GM03348 (cell line): Measurements from ENCODE around the gene COL23A1.
"Not testable (repeated sequence)": the region's sequence is repeated elsewhere in the genome, so short reads cannot be mapped to it uniquely, and the experiment has no call there.

ENCODE experiments used
- DNase-seq: peaks from one replicate; pipeline ENCODE4 v3.0.0; 2012; ENCODE audit warnings: low spot score

COL23A1 gene

DNA sequence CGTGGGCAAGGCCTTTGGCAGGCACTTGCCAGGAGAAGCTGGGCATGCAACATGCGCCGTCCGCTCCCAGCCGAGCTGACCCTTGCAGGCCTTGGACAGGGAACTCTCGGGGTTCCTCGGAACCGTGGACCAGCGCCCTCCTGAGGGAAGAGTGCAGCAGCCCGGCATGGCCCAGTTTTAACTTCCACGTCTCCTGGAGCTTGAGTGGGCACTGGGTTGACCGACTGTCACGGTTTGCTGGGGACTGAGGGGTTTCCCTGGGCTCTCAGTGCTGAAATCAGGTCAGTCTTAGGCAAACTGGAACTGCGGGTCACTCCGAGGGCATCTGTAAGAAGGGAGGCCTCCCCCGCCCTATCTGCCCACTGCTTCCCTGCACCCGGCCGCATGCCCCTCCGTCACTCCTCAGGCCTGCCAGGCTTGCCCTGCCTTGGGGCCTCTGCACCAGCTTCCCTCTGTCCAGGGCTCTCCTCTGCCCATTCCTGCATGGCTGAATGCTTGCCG lies 270.6 kb downstream of the COL23A1 start:
- DNase-seq = no peak

DNA sequence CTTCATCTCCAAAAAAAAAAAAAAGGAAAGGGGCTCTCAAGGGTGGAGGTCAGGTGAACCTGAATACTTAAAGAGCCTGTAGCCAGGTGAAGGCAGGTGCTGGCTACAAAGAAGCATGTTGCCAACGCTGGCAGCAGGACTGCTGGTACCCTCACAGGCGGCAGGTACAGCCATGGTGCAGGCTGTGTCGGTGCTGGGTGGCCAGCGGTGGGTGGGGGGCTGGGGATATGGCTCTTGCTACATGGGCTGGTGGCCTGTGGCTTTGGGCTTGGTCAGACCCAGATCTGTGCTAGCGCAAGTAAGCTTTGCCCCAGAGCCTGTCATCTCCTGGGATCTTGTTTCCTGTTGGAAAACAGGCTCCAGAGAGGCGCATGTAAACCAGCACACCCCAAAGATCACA lies 271.3 kb downstream of the COL23A1 start:
- DNase-seq = no peak

DNA sequence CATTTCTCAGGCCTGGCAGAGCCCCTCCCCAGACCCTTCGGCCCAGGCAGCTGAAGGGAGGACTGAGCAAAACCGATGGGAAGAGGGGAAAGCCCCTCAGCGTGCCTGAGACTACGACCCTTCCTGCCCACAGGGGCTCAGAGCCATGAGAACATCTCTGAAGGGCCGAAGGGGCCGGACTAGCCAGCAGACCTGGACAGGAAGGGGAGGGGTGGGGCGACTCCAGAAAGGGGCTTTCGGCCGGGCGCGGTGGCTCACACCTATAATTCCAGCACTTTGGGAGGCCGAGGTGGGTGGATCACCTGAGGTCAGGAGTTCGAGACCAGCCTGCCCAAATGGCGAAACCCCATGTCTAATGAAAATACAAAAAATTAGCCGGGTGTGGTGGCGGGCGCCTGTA lies 271.8 kb downstream of the COL23A1 start:
- DNase-seq = no peak

DNA sequence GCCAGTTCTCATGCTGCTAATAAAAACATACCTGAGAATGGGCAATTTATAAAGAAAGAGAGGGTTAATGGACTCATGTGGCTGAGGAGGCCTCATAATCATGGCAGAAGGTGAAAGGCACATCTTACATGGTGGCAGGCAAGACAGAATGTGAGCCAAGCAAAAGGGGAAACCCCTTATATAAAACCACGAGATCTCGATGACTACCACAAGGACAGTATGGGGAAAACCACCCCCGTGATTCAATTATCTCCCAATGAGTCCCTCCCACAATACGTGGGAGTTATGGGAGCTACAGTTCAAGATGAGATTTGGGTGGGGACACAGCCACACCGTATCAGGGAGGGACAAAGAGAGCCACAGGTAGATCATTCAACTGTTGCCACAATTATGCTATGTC lies 272.5 kb downstream of the COL23A1 start:
- not testable (repeated sequence) for DNase-seq

DNA sequence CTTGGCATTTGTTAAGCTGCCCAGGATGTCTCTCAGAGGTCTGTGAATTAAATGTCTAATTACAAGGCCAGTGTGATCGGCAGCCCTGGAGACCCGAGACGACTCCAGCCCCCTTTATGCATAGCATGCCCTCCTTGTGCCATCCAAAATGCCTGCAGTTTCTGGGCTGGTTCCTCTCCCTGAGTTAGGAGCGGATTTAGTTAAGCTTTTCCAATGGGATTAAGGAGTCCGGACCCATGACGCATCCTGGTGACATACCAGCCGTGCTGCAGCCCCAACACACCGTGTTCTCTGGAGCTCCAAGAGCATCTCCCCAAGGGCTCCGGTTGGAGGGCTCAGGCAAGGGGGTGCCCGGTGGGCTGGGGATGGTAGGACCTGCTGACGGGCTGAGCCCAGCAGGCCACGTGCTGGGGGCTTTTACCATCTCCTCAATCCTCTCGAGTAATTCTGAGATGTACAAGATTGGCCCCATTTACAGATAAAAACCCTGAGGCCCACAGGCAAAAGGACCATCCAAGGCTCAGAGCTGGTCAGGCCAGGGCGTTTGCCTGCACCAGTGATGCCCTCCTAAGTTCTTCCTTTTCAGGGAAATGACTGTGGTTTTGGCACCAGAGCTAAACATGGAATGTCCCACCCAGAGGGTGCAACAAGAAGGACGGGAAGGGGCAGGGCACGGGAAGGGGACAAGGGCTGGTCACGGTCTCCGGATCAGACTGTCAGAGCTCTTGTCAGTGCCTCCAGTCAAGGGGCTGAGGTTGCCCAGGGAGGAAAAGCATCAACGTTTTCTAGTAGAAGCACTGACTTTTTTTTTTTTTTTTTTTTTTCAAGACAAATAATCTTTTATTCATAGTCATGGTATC lies 275.0 kb downstream of the COL23A1 start:
- DNase-seq = no peak

DNA sequence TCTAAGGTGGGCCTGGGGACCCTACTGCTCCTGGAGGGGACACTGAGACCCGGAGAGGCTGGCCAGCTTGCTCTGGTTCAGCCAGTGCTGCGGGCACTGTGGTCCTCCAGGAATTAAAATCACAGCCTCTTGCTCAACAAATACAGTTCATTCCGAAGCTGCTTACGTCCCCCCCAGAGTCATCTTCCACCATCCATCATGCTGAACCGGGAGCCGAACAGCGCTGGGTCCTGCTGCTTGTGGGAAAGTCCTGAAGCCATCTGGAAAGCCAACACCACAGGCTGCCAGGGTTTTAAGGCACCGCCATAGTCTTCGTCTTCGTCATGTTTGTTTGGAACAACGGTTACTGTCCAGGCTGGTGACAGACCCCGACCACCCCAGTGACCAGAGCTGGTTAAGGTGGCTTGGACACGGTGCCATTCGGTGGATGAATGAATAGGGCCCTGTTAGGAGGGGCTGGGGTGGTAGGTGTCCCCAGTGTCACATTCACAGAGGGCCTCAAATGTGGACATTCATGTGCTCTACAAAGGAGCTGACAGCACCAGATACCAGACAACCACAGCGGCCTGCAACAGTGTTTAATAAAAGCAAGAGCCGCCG lies 276.0 kb downstream of the COL23A1 start:
- no peak for DNase-seq

DNA sequence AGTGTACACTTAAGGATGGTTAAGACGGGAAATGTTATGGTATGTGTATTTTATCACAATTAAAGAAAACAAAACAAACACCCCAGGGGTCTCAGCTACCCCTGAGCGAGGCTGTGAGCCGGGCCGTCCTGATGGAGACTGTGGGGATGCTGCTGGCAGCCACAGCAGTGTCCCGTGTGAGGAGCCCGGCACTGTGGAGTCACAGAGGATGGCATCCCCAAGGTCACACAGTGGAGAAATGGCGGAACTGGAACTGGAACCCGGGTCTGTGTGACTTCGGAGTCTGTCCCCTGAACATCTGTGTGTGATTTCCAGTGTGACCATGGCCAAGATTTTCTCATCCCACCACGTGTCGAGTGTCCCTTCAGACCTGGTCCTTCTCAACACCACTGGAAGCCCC lies 276.9 kb downstream of the COL23A1 start:
- no peak for DNase-seq

DNA sequence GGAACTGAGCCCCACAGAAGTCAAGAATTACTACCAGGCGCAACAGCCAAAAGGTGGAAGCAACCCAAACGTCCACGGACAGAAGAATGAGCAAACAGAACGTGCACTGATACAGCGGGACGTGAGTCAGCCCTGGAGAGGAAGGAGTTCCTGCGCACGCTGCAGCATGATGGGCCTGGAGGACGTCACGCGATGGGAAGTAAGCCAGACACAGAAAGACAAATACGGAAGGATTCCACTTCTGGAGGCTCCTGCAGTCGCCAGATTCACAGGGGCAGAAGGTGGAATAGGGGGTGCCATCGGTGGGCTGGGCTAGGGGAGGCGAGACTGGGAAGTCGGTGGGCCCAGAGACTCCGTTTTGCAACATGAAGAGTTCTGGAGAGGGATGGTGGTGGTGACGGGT lies 277.3 kb downstream of the COL23A1 start:
- DNase-seq = no peak

DNA sequence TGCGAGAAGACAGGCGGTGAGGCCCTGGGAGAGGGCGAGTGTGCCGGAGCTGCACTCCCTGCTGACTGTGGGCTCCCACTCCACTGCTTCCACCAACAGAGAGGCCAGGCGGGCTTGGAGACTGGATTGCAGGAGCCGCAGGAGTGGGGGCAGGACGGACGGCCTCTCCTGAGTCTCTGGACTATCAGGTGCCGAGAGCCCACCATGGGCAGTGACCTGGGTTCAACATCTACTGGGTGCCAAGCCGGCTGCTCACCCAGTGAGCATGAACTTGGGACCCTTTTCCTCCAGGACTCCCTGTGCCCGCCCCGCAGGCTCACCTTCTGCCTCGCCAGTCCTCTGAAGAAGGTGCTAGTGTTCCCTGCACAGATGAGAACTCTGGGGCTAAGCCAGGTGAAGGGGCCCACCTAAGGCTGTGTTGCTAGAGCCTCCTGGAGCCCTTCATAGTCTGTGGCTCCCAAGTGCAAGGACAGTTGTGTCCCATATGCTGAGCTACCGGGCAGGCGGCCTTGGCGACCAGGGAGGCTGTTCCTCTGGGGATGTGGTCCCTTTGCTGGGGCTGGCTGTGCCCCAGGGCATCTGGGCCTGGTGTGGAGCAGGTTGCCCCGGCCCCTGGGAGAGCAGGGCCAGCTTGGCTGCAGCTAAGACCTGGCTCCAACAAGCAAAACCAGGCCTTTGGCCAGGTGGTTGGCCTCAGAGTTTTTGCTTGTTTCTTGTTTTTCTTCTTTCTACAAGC lies 279.9 kb downstream of the COL23A1 start:
- no peak for DNase-seq

DNA sequence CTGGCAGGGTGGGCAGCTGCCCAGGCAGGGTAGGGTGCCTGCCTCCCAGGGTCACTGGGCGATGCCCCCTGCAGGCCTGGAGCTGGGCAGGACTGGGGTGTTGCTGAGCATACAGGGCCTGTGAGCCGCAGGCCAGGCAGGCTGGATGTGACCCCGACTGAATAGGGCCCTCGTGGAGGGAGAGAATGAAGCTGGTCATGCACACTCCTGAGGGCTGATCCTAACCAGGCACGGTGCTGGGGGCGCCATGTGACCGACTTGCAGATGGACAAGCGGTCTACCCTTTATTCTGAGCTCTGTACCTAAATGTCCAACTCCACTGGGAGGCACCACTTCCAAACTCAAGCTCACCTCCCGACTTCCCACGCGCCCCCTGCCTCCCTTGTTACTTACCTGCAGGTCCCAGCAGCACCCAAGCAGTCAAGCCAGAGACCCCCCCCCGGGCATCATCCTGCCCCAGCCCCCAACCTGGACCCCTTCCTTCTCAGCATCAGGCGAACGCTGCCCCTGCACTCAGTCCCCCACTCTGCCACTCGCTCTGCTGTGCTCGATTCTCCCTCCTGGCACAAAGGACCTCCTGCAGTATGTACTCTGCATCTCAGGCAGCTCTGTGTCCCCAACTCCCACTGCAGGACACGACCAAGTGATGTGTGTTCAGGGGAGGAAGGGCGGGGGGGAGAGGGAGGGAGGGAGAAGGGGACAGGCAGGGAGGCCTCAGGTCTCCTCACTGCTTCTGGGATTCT lies 280.8 kb downstream of the COL23A1 start:
- DNase-seq = no peak

DNA sequence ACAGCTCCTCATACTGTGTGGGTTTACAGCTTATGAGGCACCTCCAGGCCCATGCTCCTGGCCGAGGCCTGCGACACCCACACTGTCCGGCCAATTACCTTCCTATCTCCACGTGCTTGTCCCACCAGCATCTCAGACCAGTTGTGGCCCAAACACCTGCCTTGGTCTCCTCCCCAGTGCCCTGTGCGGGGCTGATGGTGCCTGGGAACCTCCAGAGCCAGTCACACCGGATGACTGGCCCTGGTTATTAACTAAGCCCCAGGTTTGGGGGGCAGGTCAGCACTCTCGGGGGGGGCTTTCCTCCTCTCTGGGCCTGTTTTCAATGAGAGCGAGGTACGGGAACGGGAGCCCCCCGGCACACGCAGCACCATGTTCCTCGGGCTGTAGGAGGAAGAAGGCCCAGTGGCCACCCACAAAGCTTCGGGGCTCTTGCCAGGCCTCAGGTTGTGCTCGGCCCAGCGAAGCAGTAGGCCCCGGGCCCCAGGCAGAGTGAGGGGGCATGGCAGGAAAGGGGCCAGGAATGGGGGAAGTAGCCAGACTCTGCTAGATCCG lies 281.6 kb downstream of the COL23A1 start:
- DNase-seq = no peak

DNA sequence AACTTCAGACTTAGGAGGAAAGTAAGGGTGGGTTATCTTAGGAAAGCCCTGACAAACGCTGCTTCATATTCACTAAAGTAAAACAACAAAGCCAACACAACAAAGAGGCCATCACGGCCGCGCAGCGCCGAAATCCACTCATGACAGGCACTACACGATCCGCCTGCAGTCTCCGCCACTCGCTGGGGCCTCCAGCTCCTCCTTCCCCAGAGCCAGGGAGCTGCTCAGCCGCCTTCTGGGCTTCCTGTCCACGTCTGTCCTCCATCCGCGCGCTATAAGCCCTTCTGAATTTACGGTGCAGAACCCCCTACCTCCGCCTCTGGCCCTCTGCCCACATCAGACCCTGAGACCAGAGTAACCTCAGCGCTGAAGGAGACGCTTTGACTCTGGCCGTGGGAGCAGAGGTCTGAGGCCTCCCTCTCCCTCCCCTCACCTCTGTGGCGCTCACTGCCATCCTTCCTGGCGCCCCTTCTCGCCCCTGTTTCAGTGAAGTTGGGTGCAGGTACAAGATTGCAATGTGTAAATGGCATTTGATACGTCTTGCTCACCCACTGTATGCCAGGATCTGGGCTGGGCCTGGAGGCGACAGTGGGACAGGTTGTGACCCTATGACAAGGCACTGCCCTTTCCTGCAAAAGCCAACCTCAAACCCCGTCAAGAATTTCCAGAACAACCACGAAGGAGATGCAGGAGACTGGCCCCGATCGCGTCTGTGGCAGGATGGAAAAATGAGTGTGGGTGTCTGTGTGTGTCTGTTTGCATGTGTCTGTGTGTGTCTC lies 282.7 kb downstream of the COL23A1 start:
- no peak for DNase-seq

DNA sequence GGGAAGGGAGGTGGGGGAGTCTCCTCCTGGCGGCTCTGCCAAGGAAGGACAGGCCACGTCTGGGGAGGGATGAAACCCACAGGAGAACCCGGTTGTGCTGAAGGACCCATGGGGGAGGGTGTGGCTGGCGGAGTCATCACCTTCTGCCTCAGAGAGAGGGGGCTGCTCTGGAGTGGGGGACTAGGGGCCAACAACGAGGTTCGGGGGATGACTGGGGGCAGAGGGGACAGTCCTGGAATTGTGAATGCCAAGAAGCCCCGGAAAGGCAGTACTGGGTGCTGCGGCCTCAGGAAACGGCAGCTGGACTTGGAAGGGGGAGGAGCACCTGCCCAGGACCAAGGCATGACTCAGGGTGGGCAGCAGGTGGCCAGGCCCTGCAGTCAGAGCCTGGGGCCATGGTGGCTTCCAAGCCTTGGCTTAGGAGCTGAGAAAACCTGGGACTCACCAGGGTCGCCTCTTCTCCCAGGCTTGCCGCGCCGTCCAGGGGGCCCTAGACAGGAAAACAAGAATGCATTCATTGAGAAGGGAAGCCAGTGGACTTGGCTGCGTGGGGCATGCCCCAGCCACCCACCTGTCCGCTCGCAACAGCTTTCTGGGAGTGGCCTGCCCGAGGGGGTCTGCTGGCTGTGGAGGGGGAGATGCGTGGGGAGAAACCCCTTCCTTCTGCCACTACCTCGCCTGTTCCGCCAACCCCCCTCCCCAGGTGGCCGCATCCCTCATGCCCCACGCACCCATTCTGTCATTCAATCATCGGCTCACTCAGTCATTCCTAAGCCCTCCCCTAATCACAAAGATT lies 283.6 kb downstream of the COL23A1 start:
- DNase-seq = no peak

DNA sequence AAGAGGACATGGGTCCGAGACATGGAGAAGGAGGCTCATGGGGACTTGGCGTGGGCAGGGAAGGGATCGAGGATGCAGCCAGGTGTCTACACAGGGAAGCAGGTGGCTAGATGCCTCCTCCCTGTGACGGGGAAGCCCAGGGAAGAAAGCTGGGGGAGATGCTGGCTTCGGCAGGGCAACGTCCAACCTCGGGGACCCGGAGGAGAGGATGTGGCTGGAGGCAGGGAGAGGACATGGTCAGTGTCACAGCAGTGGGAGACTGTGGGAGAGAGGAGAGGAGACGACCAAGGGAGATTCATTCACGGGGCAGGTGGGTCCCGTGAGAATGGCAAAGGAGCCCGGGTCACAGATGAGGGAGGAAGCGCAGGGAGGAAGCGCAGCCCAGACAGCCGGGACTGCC lies 284.4 kb downstream of the COL23A1 start:
- no peak for DNase-seq

DNA sequence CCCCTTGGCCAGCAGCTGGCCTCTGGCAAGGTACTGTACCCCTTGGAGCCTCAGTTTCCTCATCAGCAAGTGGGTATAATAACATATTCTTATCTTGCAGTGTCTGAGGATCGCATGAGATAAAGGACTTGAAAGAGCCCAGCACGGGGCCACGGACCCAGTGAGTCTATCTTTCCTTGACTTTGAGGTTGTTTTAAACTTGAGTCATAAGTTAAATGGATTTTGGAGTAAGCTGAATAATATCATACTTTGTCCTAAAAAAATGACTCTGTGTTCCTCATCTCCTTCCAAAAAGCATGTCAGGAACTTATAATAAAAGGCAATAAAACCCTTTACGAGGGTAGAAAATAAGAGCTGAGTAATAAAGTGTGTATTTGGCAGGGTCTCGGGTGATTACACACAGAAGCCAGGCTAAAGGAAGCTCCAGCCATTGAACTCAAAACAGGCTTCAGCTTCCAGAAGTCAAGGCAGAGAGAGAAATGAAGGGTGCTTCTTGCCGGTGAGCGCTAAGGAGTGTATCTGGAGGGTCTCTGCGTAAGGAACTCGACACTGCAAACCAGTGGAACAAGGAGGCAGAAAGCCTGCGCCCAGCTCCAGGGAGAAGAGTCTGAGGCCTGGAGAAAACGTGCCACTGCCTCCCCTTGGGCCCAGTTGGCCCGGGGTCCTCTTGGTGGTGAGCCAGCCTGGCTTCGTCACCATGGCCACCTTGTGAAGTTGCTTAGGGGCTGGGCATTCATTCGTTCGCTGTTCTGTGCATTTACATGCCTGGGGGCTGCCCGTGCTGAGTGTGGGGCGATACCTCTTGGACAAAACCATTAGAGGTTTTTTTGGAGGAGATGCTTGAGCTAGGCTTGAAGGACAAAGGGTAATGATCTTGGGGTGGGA lies 285.2 kb downstream of the COL23A1 start:
- no peak for DNase-seq

DNA sequence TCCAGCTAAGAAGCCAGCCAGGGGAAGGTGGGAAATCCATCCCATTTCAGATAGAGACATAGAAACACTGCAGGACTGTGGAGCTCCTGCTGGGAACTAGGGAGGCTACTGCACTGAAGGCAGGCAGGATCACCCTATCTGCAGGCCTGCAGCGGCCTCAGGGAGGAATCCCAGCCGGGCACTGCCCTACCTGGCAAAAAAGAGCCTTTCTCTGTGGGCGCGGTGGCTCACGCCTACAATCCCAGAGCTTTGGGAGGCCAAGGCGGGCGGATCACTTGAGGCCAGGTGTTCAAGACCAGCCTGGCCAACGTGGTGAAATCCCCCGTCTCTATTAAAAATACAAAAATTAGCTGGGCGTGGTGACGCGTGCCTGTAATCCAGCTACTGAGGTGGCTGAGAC lies 286.2 kb downstream of the COL23A1 start:
- DNase-seq = no peak

DNA sequence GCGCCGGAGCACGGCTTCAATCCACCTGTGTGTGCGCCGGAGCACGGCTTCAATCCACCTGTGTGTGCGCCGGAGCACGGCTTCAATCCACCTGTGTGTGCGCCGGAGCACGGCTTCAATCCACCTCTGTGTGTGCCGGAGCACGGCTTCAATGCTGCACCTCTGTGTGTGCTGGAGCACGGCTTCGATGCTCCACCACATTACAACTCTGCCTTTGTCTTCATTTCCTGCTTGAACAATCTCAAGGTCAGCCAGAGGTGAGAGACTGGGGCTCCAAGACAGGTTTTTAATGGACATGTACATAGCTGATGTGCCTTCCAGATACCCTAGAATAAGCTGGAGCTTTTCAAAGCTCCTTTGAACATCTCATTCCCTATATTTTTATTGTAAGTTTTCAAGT lies 287.9 kb downstream of the COL23A1 start:
- not testable (repeated sequence) for DNase-seq

DNA sequence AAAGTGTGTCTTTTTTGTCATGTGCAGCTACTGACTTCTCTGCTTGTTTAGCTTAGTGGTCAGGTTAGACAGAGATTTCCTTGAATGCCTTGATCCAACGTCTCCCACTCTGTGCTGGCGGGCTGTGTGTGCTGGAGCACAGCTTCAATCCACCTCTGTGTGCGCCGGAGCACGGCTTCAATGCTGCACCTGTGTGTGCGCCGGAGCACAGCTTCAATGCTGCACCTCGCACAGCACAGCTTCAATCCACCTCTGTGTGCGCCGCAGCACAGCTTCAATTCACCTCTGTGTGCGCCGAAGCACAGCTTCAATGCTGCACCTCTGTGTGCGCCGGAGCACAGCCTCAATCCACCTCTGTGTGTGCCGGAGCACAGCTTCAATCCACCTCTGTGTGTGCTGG lies 288.6 kb downstream of the COL23A1 start:
- no peak for DNase-seq

DNA sequence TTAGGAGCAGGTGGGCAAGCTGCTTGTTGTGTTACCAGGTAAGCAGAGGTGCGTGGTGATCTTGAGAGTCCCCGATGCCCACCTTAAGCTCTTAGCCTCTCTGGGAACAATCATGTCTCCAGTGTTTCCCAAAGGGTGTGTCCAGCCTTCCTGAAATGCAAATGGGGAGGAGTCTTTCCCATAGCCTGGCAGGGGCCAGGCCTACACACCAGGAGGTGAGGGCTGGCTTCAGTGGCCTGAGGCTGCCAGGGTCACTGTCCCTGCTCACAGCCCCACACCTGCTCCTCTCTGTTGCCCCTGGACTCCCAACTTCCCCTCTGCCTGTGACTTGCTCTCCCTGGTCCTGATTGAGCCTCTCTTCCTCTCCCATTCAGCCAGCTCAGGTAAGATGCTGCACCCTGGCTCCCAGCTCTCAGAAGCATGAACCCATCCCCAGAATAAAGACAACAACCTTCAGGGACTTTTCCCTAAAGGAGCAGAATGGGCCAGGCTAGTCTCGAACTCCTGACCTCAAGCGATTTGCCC lies 291.8 kb downstream of the COL23A1 start:
- DNase-seq = no peak
